ENCODE data around the gene ZFP64.
A peak's percentile ranks its signal among the peaks of the same experiment; 100 is the strongest.
"Not testable (repeated sequence)": the region's sequence is repeated elsewhere in the genome, so short reads cannot be mapped to it uniquely, and the experiment has no call there.

The ZFP64 gene

DNA sequence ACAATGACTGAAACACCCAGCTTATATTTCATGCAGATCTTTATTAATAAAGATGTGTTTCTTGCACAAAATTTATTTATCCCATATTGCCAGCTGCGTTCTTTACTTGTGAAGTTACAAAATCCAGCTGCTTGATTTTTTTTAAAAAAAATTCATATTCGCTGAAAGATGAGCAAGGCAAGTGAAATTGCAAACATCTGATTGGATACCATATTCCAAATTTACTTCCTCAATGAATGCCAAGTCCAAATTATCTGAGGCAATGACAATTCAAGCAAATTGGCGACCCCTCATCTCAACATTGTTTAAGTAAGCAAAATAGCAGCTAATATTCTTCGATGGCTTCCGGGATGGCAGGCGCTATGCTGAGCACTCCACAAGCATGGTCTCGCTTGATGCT, 37.7 kb downstream of the ZFP64 start:
- no peak for DNase-seq

DNA sequence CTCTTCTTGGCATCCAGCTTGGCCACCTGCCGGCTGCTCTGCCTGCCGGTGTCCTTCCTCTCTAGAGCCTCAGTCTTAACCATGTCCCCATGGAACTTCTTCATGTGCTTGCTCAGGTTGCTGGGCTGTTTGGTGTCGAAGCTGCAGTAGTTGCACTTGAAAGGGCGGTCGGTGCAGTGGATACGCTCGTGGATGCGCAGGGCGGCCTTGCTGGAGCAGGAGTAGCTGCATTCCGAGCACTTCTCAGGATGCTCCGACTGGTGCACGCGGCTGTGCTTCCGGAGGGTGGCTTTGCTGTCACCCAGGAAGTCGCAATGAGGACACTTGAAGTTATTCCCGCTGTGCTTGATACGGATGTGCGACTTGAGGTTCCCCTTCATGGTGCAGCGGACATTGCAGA, 38.7 kb downstream of the ZFP64 start:
- no peak for DNase-seq

DNA sequence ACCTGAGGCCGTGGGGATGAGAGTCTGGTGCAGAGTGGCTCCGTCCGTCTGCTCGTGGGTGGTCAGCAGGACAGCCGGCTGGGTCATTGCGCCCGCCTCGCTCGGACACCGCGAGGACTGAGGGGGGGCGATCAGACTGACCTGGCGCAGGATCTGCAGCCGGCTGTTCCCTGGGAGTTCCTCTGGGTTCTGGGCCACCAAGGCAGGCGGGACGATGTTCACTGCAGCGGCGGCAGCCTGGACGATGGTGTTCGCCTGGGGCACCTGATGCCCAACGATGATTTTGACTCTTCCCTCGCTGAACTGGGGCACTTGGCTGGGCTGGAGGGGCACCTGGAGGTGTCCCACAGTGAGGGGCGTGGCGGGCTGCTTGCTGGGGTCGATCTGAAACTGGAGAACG, 39.2 kb downstream of the ZFP64 start:
- DNase-seq: no peak

DNA sequence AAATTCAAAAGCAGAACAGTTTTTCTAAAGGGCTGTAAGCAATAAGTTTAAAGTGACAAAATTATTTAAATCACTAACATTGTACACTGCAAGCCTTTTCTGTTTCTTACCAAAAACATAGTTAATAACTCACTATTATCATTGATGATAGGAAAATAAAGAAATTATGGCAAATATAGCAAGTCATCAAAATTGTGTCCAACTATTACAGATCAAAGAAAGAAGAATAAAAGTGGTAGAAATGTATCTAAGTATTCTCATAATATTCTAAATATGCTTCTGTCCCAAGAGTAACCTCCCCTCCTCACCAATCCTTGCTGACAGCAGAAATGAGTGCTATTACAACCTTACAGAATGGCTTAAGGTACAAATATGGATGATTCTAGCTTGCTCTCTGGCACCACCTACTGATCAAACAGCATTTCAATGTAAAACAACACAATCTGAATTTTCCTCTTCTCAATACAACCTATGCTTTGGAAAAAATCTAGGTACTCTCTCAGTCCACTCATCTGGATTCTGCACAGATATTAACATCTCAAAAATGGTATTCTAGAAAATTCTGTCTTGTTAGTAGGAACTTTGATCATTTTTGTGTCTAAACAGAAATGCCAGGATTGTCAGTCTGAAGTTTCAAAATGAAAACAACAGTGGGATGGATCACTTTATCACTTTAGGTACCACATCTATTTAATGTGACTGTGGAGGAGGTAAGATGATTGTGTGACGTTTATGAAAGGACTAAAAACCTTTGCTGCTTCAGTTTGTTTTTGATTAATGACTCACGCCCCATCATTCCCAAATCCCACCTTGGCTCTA, 40.9 kb downstream of the ZFP64 start:
- peak; percentile 42 for DNase-seq

DNA sequence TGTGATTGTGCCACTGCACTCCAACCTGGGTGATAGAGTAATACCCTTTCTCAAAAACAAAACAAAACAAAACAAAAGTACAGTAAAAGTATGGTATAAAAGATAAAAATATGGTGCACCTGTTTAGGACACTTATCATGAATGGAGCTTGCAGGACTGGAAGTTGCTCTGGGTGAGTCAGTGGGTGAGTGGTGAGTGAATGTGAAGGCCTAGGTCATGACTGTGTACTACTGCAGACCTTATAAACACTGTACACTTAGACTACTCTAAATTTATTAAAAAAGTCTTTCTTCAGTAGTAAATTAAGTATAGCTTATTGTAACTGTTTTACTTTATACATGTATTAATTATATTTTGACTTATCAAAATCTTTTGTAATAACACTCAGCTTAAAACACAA, 46.0 kb downstream of the ZFP64 start:
- no peak for DNase-seq

DNA sequence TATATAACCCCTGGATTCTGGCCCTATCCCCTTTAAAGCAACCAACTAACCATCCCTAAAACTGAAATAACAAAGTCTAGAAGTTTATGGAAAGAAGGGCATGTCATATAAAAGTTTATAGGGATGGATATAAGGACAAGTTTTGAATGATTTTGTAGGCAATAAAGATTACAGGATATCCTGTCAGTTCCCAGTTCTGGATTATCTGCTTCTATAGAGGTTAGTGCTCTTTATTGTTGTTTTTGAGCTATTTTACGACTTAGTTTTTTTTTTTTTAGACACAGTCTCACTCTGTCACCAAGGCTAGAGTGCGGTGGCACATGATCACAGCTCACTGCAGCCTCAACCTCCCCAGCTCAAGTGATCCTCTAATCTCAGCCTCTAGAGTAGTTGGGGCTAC, 48.3 kb downstream of the ZFP64 start:
- no peak for DNase-seq

DNA sequence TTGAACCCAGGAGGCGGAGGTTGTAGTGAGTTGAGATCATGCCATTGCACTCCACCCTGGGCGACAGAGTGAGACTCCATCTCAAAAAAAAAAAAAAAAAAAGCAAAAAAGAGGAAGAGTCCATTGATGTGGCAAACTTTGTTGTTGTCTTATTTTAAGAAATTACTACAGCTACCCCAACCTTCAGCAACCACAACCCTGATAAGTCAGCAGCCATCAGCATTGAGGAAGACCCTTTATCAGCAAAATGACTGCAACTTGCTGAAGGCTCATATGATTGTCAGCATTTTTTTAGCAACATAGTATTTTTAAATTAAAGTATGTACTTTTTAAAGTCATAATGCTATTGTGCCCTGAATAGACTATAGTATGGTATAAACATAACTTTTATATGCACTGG, 48.8 kb downstream of the ZFP64 start:
- no peak for DNase-seq

DNA sequence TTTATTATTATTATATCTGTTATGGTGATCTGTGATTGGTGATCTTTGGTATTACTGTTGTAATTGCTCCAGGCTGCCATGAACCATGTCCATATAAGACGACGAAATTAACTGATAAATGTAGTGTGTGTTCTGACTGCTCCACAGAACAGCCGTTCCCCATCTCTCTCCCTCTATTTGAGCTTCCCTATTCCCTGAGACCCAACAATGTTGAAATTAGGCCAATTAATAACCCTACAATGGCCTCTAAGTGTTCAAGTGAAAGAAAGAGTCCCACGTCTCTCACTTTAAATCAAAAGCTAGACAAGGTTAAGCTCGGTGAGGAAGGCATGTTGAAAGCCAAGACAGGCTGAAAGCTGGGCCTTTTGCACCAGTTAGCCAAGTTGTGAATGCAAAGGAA, 51.6 kb downstream of the ZFP64 start:
- DNase-seq: no peak

DNA sequence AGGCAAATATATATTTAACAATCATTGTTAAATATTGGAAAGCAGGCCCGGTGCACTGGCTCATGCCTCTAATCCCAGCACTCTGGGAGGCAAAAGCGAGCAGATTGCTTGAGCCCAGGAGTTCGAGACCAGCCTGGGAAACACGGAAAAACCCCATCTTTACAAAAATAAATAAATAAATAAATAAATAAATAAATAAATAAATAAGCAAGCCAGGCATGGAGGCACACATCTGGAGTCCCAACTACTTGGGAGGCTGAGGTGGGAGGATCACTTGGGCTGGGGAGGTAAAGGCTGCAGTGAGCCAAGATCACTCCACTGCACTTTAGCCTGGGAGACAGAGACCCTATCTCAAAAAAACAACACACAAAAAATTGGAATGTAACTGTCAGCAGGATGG, 53.7 kb downstream of the ZFP64 start:
- DNase-seq: no peak

DNA sequence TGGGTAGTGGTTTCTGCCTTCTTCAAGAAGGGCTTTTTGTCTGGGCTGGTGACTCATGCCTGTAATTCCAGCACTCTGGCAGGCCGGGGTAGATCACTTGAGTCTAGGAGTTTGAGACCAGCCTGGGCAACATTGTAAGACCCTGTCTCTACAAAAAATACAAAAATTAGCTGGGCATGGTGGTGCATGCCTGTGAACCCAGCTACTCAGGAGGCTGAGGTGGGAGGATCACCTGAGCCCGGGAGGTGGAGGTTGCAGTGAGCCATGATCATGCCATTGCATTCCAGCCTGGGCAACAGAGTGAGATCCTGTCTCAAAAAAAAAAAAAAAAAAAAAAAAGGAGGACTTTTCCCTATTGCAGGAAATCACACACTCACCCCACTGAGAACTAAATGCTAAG, 57.9 kb downstream of the ZFP64 start:
- DNase-seq: not testable (repeated sequence)

DNA sequence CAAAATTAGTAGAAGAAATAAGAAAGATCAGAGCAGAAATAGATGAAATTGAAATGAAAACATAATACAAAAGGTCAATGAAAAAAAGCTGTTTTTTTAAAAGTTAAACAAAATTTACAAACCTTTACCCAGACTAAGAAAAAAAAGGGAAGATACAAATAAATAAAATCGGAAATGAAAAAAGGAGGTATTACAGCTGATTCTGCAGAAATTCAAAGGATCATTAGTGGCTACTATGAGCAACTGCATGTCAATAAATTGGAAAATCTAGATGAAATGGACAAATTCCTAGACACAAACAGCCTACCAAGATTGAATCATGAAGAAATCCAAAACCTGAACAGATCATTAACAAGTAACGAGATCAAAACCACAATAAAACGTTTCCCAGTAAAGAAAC, 59.2 kb downstream of the ZFP64 start:
- DNase-seq: no peak

DNA sequence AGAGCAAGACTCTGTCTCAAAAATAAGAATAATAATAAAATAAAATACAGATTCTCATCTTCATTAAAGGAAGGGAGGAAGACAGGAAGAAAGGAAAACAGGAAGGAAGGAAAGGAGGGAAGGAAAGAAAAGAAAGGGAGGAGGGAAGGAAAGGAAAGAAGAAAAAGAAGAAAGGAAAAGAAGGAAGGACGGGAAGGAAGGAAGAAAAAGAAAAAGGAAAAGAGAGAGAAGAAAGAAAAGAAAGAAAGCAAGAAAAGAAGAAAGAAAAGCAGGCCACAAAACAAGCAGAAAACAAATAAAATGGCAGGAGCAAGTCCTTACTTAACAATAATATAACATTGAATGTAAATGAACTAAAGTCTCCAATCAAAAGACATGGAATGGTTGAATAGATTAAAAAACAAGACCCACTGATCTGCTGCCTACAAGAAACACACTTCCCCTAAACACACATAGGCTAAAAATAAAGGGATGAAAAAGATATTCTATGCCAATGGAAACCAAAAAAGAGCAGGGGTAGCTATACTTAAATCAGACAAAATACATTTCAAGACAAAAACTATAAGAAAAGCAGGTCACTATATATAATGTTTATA, 60.4 kb downstream of the ZFP64 start:
- DNase-seq: no peak

DNA sequence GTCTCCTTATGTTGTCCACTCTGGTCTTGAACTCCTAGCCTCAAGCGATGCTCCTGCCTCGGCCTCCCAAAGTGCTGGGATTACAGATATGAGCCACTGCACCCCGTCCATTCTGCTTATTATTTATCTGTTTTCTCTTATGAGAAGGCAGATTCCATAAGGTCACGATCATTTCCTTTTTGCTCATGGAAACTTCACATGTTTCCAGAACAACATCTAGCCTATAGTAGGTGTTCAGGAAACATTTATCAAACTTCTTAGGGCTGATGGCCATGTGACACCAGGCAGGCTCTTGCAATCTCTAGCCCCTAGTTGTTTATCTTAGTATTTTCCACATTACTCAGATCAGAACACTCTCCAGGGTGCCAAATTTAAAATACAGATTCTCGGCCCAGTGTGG, 61.2 kb downstream of the ZFP64 start:
- no peak for DNase-seq

DNA sequence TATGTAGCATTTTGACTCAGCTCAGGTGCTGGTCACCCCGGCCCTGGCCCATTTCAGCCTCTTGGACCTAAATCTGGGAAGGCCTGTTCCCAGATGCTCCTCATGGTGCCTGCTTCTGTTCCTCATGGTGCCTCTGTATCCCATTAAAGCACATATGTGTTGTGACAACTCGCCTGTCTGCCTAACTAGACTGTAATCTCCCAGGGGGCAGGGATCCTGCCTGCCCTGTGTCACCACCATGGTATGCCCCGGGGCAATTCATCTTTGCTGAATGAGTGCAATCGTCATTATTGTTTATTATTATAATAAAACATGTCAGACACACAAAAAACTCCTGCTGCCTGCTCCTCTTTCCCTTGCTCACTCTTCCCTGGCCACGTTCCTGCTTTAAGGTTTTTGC, 62.0 kb downstream of the ZFP64 start:
- DNase-seq: no peak

DNA sequence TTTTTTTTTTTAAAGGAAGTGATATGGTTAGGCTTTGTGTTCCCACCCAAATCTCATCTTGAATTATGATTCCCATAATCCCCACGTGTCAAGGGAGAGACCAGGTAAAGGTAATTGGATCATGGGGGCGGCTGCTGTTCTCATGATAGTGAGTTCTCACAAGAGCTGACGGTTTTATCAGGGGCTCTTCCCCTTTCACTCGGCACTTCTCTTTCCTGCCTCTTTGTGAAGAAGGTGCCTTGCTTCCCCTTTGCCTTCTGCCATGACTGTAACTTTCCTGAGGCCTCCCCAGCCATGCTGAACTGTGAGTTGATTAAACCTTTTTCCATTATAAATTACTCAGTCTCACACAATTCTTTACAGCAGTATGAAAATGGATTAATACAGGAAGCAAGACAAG, 64.3 kb downstream of the ZFP64 start:
- no peak for DNase-seq

DNA sequence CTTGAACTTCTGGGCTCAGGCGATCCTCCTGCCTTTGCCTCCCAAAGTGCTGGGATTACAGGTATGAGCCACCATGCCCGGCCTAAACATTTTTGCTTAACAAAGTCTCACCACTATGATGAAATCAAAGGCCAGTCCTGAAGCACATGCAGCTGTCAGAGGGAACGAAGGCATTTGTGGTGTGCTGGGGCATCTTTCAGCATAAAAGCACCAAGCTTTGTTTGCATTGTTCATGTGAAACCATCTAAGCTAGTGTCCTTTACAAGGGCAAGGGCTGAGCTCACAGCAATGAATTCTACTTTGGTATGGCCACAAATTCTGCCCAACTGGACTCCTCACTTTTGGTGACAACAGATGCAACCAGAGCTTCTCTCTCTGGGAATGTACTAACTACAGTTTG, 66.8 kb downstream of the ZFP64 start:
- DNase-seq: no peak

DNA sequence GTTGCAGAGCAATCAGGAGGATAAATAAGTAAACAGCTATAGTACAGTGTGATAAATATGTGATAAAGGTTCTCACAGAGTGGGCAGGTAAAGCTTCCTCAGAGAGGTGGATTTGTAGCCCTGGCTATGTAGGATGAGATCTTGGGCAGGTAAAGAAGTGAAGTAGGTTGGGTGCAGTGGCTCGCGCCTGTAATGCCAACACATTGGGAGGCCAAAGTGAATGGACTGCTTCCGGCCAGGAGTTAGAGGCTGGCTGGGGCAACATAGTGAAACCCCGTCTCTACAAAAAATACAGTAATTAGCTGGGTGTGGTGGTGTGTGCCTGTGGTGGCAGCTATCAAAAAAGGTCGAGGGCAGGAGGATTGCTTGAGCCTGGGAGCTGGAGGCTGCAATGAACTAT, 72.9 kb downstream of the ZFP64 start:
- no peak for DNase-seq

DNA sequence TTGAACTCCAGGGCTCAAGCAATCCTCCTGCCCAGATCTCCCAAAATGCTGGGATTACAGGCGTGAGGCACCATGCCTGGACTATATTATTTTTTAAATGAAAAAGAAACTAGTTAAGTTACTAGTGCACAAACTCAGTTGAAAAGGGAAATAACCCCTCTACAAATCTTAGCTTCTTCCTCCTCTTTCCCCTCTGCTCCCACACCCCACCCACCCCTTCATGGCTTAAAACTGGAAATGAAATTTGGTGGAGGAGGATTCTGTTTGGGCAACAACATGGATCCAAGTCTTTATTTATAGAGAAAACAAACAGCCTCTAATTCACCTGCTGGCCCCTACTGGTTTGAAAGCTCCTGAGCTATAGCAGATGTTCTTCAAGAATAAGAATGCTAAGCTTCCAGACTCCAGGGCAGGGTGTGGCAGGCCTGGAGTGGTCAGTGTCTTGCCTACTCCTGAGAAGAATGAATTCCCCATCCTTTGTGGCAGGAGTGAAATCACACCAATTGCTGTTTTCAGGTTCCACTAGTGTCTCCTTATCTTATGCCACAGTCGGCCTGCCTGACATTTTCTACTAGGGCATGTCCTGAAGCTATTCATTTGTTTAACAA, 73.5 kb downstream of the ZFP64 start:
- no peak for DNase-seq

DNA sequence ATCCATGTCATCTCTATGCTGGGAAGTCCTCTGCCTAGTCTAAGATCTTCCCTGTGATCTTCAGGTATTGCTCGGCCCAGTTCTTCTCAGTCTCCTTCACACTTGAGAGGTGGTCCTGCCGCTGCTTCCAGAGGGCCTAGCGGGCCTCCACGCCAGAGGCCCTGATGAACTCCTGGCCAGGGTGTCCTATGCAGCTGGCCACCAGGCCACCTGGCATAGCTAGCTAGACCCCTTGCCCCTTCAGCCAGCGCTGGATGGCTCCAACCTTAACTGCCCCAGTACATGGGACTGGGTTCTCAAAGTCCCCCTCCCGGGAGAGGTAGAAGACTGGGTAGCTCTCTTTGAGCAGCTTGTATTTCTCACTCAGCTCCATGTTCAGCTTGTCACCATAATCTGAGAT, 81.1 kb downstream of the ZFP64 start:
- DNase-seq: no peak

DNA sequence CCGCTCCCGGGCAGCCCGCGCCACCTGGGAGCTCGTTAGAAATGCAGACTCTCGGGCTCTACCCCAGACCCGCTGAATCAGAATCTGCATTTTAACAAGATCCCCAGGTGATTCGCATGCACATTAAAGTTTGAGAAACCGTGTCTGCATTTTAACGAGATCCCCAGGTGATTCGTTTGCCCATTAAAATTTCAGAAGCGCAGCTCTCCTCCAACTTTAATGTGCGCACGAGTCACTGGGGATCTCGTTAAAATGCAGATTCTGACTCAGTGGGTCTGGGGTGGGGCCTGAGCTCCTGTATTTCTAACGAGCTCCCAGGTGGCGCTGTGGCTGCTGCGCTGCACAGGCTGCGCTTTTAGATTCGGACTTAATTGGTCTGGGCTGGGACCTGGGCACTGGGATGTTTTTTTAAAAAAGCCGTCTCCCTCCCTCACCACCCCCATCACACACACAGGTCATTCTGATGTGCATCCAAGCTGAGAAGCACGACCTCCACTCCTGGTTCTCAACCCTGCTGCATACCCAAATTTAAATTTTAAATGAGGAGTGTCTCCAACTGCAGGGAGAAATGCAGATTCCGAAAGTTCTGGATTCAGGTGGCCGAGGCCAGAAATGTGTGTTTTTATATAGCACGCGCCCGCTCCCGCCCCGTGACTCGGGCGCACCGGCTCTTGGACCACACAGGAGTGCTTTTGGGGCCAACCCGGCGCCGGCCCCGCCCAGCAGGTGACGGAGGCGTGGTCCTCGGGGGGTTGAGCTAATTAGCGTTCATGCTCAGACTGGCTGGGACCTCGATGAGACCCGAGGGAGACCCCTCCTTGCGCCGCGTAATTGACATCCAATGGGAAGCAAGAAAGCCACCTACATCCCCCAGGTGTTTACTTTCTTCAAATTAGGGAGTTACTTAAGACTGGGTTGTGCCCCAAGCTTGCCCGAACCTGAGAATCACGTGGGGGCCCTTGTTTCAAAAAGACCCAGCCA, 85.8 kb downstream of the ZFP64 start:
- DNase-seq: no peak

DNA sequence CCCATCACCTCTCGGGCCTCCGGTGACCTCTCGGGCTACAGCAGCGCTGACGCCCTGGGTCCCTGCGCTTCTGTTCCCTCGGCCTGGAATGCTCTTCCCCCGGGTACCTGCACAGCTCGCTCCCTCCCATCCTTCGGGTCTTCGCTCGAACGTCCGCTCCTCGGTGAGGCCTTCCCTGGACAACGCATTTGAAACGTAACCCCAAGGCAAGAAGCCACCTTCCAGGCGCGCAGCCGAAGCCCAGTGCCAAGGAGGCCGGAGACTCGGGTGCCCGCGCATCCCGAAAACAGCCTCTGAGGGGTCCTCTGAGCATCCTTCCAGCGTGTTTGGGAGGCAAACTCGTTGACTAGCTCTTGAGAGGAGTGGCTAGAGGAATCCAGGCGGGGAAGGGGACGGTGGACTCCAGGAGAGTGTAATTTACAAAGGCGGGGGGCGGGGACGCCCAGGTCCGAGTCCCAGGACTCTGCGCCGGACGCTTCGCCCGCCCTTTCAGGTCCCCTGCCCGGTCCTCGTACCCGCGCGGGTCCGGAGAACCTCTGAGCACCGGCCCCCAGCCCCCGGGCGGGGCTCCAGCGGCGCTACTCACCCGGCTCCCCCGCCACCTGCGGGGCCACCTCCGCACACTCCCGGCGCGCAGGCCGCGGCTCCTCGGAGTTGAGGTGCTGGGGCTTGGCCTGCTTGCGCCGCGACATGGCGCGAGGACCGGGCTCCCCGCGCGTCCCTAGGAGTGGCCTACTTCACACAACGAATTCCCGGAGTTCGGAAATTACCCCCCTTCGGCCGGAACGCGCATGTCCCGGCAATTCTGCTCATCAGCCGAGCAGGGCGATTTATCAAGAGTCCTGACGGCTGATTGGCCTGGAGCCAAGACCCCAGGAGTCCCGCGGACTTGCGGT, 86.8 kb downstream of the ZFP64 start:
- no peak for DNase-seq

DNA sequence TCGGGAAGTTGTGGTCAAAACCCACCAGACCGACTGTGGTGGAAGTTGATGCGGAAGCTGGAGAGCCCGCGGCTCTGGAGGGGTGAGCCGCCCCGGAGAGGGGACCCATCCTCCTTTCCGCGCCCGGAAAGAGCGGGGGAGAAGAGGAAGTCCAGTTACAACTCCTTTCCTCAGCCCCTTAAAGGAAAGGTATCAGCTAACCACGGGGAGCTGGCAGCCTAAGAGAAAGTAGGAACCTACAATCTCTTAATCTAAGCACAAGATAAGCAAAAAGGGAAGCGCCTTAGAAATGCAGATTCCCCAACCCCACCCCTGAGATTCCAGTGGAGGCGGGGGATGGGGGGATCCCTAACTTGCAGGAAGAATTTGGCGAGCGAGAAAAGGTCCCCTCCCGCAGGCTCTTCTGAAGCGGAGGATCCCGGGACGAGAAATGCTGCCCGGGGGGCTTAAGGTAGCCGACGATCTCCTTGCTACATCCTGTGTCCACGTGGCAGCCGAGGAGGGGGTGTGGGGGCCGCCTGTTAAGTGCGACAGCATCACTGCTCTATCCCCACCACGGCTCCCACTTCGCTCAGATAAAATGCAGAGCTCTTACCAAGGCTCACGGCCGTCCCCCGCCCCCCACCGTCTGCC, 87.5 kb downstream of the ZFP64 start:
- no peak for DNase-seq

All from NCI-H2029 treated with DMSO at 0.1 percent for 48 hours (cell line).